C4-2B (cell line): ENCODE results near the gene PRDM5.

Experiments used
- CTCF ChIP-seq: fragments of 450-650 bp; conservative IDR thresholded peaks from 2 replicates; pipeline ENCODE4 v1.5.1; 2017; ENCODE audit warnings: mild to moderate bottlenecking
- ZFX ChIP-seq: fragments of 450-650 bp; IDR thresholded peaks from 2 replicates; pipeline ENCODE4 v1.6.1; 2017

GRCh38 chr4:120703908-120704307 is 218.6 kb downstream of the PRDM5 start:
- TF ChIP-seq CTCF (no peak), ZFX (no peak)
